KMS-11 (cell line): ENCODE results near the gene SLC25A25.

Source experiments
- H2AFZ ChIP-seq: fragments of 200-600 bp; sonication (generic); 2 replicates; pipeline ENCODE4 v1.6.1; 2016; ENCODE audit warnings: antibody characterized with exemption, mixed run types, low read depth
- H3K27ac ChIP-seq: fragments of 200-600 bp; sonication (generic); 2 replicates; pipeline ENCODE4 v1.6.1; 2016; ENCODE audit warnings: mild to moderate bottlenecking, mixed run types
- H3K27me3 ChIP-seq: fragments of 200-600 bp; sonication (generic); 2 replicates; pipeline ENCODE4 v1.6.1; 2017; ENCODE audit warnings: mild to moderate bottlenecking, low read depth, mixed run types, moderate library complexity; ENCODE audit not compliant: insufficient read depth
- H3K36me3 ChIP-seq: fragments of 200-600 bp; sonication (generic); 2 replicates; pipeline ENCODE4 v1.6.1; 2017; ENCODE audit warnings: mild to moderate bottlenecking, mixed run types; ENCODE audit not compliant: insufficient read depth
- H3K4me1 ChIP-seq: fragments of 200-600 bp; sonication (generic); 2 replicates; pipeline ENCODE4 v1.6.1; 2016; ENCODE audit warnings: mild to moderate bottlenecking, low read depth, mixed run types; ENCODE audit not compliant: poor library complexity, severe bottlenecking
- H3K4me2 ChIP-seq: fragments of 200-600 bp; sonication (generic); 2 replicates; pipeline ENCODE4 v1.7.0; 2016; ENCODE audit warnings: mild to moderate bottlenecking, mixed run types
- H3K4me3 ChIP-seq: fragments of 200-600 bp; sonication (generic); IDR thresholded peaks from 2 replicates; pipeline ENCODE4 v1.6.1; 2017; ENCODE audit warnings: low read depth, low read length, mixed read lengths; ENCODE audit not compliant: insufficient read depth
- H3K79me2 ChIP-seq: fragments of 200-600 bp; sonication (generic); 2 replicates; pipeline ENCODE4 v1.6.1; 2016; ENCODE audit warnings: low read depth, mixed run types; ENCODE audit not compliant: insufficient read depth
- H3K9ac ChIP-seq: fragments of 200-600 bp; sonication (generic); 2 replicates; pipeline ENCODE4 v1.6.1; 2016; ENCODE audit warnings: mild to moderate bottlenecking, mixed run types
- H4K20me1 ChIP-seq: fragments of 200-600 bp; sonication (generic); 2 replicates; pipeline ENCODE4 v1.6.1; 2016; ENCODE audit warnings: mild to moderate bottlenecking, mixed run types; ENCODE audit not compliant: insufficient read depth
- CTCF ChIP-seq: fragments of 200-600 bp; sonication (generic); conservative IDR thresholded peaks from 2 replicates; pipeline ENCODE4 v1.6.1; 2017; ENCODE audit warnings: low read depth, mild to moderate bottlenecking, antibody characterized with exemption, low read length, moderate library complexity, mixed read lengths

Gene SLC25A25

GRCh38 chr9:128098297-128099230, 30.5 kb downstream of the SLC25A25 start:
- Histone ChIP-seq H4K20me1 (no peaks in the 10 kb centered on the region), H3K4me2 (no peak overlapping the region), H3K36me3 (no peaks in the 10 kb centered on the region; the same call in 1 of the 2 replicates), H3K4me1 (peaks cover 20% of the 10 kb centered on the region), H3K9ac (no peak overlapping the region), H2AFZ (no peak overlapping the region), H3K79me2 (peaks cover 69% of the 10 kb centered on the region), H3K27ac (no peak overlapping the region), H3K4me3 (no peak overlapping the region), H3K27me3 (no peaks in the 10 kb centered on the region)
- TF ChIP-seq CTCF, result no peak

GRCh38 chr9:128099231-128099931, 31.3 kb downstream of the SLC25A25 start:
- TF ChIP-seq CTCF, result no peak
- peaks cover 62% of the 10 kb centered on the region for H3K79me2 ChIP-seq

GRCh38 chr9:128099932-128100491, 32.0 kb downstream of the SLC25A25 start:
- Histone ChIP-seq H4K20me1 (no peaks in the 10 kb centered on the region), H3K27ac (no peak overlapping the region), H3K4me2 (no peak overlapping the region), H3K36me3 (no peaks in the 10 kb centered on the region; the same call in 1 of the 2 replicates), H3K4me3 (no peak overlapping the region), H3K9ac (no peak overlapping the region), H3K4me1 (peaks cover 22% of the 10 kb centered on the region), H3K79me2 (peaks cover 56% of the 10 kb centered on the region), H2AFZ (no peak overlapping the region), H3K27me3 (no peaks in the 10 kb centered on the region)
- TF ChIP-seq CTCF, result no peak

More at GRCh38 chr9:128099231-128099931, 31.3 kb downstream of the SLC25A25 start:
- Histone ChIP-seq H3K36me3 (no peaks in the 10 kb centered on the region; the same call in 1 of the 2 replicates), H3K27me3 (no peaks in the 10 kb centered on the region), H3K4me1 (peaks cover 20% of the 10 kb centered on the region), H3K27ac (no peak overlapping the region), H3K4me3 (no peak overlapping the region), H2AFZ (no peak overlapping the region), H4K20me1 (no peaks in the 10 kb centered on the region), H3K9ac (no peak overlapping the region), H3K4me2 (no peak overlapping the region)

GRCh38 chr9:128100581-128100980, 32.5 kb downstream of the SLC25A25 start:
- H3K9ac ChIP-seq, result no peak overlapping the region
- no peaks in the 10 kb centered on the region for H3K27me3 ChIP-seq
- TF ChIP-seq CTCF, result no peak
- no peak overlapping the region for H3K27ac ChIP-seq
- no peaks in the 10 kb centered on the region for H4K20me1 ChIP-seq
- H3K4me1 ChIP-seq, result peaks cover 22% of the 10 kb centered on the region
- H2AFZ ChIP-seq, result no peak overlapping the region
- no peak overlapping the region for H3K4me3 ChIP-seq
- no peak overlapping the region for H3K4me2 ChIP-seq
- H3K36me3 ChIP-seq, result no peaks in the 10 kb centered on the region; the same call in 1 of the 2 replicates
- H3K79me2 ChIP-seq, result peaks cover 50% of the 10 kb centered on the region
